HG03196 (cell line): ENCODE measurements around the gene SLC34A3.

Experiments used
- ATAC-seq: cut with Tn5 transposase; IDR thresholded peaks from one replicate; pipeline ENCODE4 v1.9.1; 2021; ENCODE audit not compliant: unreplicated experiment

SLC34A3 gene

DNA sequence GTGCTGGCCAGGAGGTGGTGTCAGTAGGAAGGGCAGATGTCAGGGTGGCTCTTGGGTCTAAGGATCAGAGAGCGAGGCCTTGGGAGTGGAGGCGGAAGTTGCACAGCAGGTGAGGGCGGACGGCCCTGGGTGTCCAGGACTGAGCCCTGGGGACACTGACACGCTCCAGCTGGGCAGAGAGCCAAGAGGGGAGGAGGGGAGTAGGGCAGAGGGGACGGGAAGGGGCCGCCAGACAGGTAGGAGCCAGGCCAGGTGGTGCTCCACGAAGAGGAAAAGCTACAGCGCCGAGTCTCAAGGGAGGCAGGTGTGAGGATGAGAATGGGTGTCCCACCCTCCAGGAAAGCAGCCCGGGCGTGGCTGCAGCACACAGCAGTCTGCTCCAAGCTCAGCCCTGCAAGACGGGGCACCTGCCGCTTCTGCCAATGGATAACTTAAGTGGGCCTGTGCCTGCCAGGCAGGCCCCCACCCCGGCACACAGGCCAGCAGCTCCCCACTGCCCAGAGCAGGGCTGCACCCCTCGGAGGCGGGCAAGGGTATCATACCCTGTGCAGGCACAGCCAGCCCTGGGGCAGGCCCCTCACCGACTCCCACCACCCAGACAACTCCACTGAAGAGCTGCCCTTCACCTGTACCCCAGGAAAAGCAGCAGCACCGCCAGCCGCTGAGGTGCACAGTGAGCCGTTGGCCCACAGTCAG is 35.0 kb upstream of the SLC34A3 start:
- ATAC-seq, result no peak

GRCh38 chr9:137198051-137198901 is 32.4 kb upstream of the SLC34A3 start:
- no peak for ATAC-seq

DNA sequence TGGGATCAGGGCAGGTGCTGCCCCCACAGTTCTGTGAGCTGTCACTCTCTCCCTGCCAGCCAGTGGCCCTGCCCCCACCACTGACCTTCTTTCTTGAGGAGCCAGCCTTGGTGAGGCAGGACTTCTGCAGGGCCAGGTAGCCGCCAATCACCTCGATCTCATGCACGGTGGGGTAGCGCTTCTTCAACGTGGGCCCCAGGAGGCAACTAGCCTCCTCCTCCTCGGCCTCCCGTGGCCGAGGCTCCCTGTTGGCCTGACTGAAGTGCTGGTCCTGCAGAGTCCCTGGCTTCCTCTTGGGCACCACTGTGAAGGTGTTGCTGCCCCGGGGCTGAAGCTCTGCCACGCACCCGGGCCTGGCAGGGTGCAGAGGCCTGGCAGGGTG is 31.8 kb upstream of the SLC34A3 start:
- no peak for ATAC-seq

DNA sequence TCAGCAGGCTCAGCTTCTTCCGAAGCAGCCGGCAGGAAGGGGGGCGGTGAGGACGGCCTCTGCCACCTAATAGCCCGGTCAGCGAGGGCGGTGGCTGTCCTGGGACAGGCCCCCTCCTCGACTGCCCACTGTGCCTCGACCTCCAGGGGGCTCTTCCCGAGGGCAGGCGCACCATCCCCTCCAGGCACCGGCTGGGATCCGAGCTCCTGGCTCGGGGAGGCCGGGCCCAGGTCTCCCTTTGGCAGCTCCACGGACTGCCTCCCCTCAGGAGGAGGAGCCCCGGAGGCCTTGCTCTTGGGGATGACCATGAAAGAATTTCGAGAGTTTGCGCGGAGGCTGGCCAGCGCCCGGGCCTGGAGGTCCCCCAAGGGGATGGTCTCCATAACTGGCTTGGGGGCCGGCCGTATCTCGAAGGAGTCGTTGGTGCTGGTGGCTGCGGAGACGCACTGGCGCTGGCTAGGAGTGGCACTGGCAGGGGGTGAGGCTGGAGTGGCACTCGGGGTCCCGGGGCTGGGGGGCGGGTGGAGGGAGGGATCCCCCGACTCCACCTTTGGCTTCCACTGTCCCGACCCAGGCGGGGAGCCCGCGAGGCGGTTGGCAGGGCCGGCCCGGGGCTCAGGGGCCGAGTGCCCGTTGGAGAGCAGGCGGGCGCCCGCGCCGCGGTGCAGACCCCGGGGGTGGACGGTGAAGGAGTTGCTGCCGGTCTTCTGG is 31.1 kb upstream of the SLC34A3 start:
- no peak for ATAC-seq

- ATAC-seq, result peak; percentile 85
These were observed 30.1 kb upstream of the SLC34A3 start, which contains the start of gene TPRN for GRCh38 chr9:137200311-137201204. TSS of gene TPRN (minus strand) at chr9:137200741. CDS start at chr9:137200711, 30 bp downstream.

DNA sequence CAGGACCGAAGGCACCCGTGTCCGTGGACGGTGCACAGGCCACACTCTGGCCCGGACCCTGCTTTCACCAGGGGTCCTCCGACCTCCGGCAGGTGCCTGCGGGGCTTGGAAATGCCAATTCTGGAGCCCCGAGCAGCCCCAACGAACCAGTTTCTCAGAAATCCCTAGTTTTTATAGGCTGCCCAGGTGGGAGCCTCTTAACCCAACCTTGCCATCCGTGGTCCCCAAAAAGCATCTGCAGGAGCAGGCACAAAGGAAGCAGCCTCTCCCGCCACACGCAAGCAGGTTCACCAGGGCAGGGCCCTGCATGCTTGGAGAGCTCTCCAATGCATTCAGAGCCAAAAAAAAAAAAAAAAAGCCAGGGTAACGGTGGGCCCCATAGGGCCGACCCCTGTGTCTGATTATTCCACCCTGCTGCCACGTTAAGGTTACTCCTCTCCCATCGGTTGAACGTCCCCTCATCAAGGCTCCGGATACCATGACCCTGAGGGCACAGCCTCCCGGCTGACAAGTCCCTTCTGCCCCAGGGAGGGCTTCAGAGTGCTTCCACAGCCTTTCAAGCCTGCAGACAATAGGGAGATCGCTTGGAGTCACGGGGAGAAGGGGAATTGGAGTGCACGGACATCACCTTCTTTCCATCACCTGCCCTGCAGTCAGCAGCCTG is 29.4 kb upstream of the SLC34A3 start:
- ATAC-seq, result no peak

- ATAC-seq, result no peak
These were observed 27.7 kb upstream of the SLC34A3 start for GRCh38 chr9:137202966-137203365.

- ATAC-seq, result no peak
These were observed 26.0 kb upstream of the SLC34A3 start for GRCh38 chr9:137204731-137205125.

- peak; percentile 40 for ATAC-seq
These were observed 25.3 kb upstream of the SLC34A3 start, which contains the start of the genes NDOR1 and TMEM203 for GRCh38 chr9:137205126-137206069. TSS of gene NDOR1 (plus strand) at chr9:137205700. CDS start at chr9:137205778, 78 bp downstream. TSS of gene TMEM203 (minus strand) at chr9:137205648. CDS start at chr9:137205414, 234 bp downstream.

- no peak for ATAC-seq
These were observed 24.1 kb upstream of the SLC34A3 start for GRCh38 chr9:137206602-137207001.

DNA sequence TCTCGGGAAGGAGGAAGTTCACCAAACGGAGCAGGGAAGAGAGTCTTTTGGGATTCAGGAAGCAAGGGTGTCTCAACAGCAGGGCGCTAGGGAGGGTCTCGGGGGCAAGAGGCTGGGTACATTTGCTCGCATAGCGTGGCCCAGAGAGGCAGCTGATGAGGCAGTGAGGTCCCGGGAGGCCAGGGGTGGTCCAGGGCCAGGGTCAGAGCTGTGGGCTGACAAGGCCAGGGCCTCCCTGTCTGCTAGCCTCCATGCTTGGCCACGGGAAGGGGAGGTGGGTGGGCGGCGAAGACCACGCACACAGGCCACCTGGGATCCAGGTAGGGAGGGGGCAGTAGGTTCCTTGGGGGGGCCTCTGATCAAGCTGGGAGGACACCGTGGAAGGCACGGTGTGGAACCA is 19.2 kb upstream of the SLC34A3 start:
- no peak for ATAC-seq

DNA sequence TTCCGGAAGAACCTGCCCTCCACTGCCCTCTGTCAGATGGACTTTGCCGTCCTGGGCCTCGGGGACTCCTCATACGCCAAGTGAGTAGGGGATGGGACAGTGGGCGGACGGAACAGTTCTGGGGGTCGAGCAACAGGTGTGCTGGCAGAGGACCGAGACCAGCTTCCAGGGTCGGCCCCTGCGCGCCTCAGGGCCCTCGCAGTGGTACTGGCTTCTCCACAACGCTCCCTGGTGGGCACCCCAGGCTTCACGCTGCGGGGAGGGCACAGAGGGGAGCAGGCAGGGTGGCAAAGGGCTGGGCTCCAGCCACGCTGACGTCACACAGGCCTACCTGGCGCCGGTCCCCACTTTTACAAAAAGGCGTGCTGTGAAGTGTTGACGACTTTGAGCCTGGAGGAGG is 18.2 kb upstream of the SLC34A3 start:
- no peak for ATAC-seq

DNA sequence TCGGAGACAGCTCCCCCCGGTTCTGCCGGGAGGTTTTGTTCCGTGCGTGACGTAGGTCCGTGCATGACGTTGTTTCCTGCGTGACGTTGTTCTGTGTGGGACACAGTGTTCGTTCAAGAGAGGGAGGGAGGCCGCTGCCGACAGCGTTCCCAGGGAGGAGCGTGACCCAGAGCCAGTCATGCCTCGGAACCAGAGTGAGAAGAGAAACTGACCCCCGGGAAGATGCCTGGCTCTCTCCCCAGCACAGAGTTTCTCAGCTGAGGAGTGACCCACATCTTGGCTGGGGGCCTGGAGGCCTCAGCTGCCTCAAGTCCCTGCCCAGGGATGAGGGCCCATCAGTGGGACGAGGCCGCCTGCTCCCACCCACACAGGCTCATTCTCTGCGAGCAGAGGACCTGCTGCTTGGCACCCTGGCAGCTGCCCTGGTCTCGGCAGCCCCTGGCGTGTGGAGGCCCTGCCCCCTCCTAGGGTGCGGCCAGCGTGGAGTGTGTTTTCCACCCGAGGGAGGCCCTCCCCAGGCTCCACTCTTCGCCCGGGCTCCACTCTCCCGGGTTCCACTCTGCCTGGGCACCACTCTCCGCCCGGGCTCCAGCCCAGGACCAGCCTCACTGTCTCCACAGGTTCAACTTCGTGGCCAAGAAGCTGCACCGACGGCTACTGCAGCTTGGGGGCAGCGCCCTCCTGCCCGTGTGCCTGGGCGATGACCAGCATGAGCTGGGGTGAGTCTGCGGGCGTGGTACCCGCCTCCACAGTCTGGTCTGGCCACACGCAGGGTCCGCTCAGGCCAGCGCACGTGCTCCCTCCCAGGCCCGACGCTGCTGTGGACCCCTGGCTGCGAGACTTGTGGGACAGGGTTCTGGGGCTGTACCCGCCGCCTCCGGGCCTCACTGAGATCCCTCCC is 17.3 kb upstream of the SLC34A3 start:
- no peak for ATAC-seq

DNA sequence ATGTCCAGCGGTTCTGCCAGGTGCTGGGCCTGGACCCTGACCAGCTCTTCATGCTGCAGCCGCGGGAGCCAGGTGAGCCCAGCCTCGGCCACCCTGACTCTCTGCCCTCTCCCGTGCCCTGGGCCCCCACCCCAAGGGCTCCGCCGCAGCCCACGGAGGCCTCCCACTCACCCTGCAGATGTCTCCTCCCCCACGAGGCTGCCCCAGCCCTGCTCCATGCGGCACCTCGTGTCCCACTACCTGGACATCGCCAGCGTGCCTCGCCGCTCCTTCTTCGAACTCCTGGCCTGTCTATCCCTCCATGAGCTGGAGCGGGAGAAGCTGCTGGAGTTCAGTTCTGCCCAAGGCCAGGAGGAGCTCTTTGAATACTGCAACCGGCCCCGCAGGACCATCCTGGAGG is 16.1 kb upstream of the SLC34A3 start:
- ATAC-seq, result no peak

DNA sequence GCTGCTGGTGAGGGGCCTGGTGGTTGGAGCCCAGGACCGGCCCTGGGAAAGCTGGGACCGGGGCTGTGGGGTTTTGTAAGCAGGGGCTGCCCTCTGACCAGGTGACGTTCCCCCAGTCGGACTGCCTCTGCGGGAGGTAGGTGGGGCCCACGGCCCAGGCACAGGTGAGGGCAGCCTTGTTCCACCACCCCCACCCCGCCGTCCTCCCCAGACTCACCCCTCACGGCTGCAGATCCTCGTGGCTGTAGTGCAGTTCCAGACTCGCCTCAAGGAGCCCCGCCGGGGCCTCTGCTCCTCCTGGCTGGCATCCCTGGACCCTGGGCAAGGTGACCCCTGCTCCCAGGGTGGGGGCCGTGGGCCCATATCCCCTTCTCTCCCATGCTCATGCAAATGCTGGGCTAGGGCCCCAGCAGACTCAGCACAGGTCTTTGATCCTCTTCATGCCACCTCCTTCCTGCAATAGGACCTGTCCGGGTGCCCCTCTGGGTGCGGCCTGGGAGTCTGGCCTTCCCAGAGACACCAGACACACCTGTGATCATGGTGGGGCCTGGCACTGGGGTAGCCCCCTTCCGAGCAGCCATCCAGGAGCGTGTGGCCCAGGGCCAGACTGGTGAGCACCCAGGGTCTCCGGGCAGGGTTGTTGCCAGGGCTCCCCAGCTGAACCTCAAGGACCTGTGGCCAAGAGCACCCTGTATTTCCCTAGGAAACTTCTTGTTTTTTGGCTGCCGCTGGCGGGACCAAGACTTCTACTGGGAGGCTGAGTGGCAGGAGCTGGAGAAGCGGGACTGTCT is 15.3 kb upstream of the SLC34A3 start:
- no peak for ATAC-seq

DNA sequence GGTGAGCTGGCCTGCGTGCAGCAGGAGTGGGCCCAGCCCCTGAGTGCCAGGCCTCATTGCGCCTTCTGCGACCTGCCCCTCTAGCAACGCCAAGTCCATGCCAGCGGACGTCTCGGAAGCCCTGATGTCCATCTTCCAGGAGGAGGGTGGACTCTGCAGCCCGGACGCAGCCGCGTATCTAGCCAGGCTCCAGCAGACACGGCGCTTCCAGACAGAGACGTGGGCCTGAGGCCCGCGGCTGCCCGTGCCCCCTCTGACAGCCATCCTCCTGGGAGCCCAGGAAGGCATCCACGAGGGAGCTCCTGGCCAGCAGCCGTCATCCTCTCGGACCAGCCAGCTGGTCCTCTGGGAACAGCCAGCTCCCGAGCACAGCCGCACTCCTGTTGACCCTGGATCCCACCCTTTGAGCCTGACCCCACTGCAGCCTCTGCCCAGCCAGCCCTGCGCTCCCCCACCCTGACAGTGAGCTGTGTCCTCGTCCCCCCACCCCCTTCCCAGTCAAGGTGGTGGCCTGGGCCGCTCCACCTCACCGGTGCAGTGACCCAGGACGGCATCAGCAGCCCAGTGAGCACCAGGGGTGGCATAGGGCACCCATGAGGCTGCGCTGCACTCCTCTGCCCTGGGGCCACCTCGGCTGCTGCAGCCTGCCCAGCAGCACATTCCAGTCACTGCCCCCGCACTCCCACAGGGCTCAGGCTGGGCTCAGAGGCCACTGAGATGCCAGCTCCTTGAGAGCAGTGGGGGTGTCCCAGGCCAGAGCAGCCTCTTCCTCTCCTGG is 14.3 kb upstream of the SLC34A3 start:
- ATAC-seq, result no peak
